ENCODE measurements around the gene CD2AP.

CD2AP gene

GRCh38 chr6:47434372-47435253 lies 43.0 kb upstream of the CD2AP start:
- DNase-seq: no peak

GRCh38 chr6:47435254-47435612 lies 42.4 kb upstream of the CD2AP start:
- Histone ChIP-seq H3K4me3 (ENCODE audit: low read length) (no peak overlapping the region), H3K9me2 (replicated peaks; ENCODE audit: insufficient read depth, low read length) (no peaks in the 10 kb centered on the region), H3K4me2 (ENCODE audit: low read depth, low read length) (no peak overlapping the region), H3K9ac (ENCODE audit: low read length) (no peak overlapping the region), H4K20me1 (ENCODE audit: insufficient read depth, low read length) (no peaks in the 10 kb centered on the region), H3F3A (ENCODE audit: insufficient read depth, low read length) (no peaks in the 10 kb centered on the region), H2AFZ (ENCODE audit: low read length) (no peak overlapping the region), H3K79me2 (ENCODE audit: low read length) (no peaks in the 10 kb centered on the region), H3K27ac (ENCODE audit: low read length) (no peak overlapping the region), H3K4me1 (ENCODE audit: low read length) (no peaks in the 10 kb centered on the region), H3K27me3 (replicated peaks; ENCODE audit: insufficient read depth, low read length) (no peaks in the 10 kb centered on the region), H3K9me3 (replicated peaks; ENCODE audit: insufficient read depth, low read length) (no peaks in the 10 kb centered on the region), H3K36me3 (replicated peaks; ENCODE audit: insufficient read depth, low read length) (no peaks in the 10 kb centered on the region)
- DNase-seq: no peak
- TF ChIP-seq CTCF (IDR thresholded peaks at IDR 0.05; ENCODE audit: low read length): no peak
- TF ChIP-seq EZH2phosphoT487 (IDR thresholded peaks at IDR 0.05; ENCODE audit: low read length): no peak
- TF ChIP-seq EZH2 (optimal IDR thresholded peaks at IDR 0.05; ENCODE audit: low read depth, low read length): no peak

More at GRCh38 chr6:47434372-47435253, 43.0 kb upstream of the CD2AP start:
- Histone ChIP-seq H3K9me3 (replicated peaks; ENCODE audit: insufficient read depth, low read length) (no peaks in the 10 kb centered on the region), H2AFZ (ENCODE audit: low read length) (no peak overlapping the region), H3K27ac (ENCODE audit: low read length) (no peak overlapping the region), H4K20me1 (ENCODE audit: insufficient read depth, low read length) (no peaks in the 10 kb centered on the region), H3K79me2 (ENCODE audit: low read length) (no peaks in the 10 kb centered on the region), H3K27me3 (replicated peaks; ENCODE audit: insufficient read depth, low read length) (no peaks in the 10 kb centered on the region), H3K4me1 (ENCODE audit: low read length) (no peaks in the 10 kb centered on the region), H3K4me2 (ENCODE audit: low read depth, low read length) (no peak overlapping the region), H3K9ac (ENCODE audit: low read length) (no peak overlapping the region), H3K9me2 (replicated peaks; ENCODE audit: insufficient read depth, low read length) (no peaks in the 10 kb centered on the region), H3K4me3 (ENCODE audit: low read length) (no peak overlapping the region), H3F3A (ENCODE audit: insufficient read depth, low read length) (no peaks in the 10 kb centered on the region), H3K36me3 (replicated peaks; ENCODE audit: insufficient read depth, low read length) (no peaks in the 10 kb centered on the region)
- TF ChIP-seq CTCF (IDR thresholded peaks at IDR 0.05; ENCODE audit: low read length) (no peak), EZH2 (optimal IDR thresholded peaks at IDR 0.05; ENCODE audit: low read depth, low read length) (no peak), EZH2phosphoT487 (IDR thresholded peaks at IDR 0.05; ENCODE audit: low read length) (no peak)

GRCh38 chr6:47437592-47437991 lies 40.0 kb upstream of the CD2AP start:
- Histone ChIP-seq H4K20me1 (ENCODE audit: insufficient read depth, low read length) (no peaks in the 10 kb centered on the region), H3K27me3 (replicated peaks; ENCODE audit: insufficient read depth, low read length) (no peaks in the 10 kb centered on the region), H3K27ac (ENCODE audit: low read length) (no peak overlapping the region), H3K9ac (ENCODE audit: low read length) (no peak overlapping the region), H3F3A (ENCODE audit: insufficient read depth, low read length) (no peaks in the 10 kb centered on the region), H3K9me2 (replicated peaks; ENCODE audit: insufficient read depth, low read length) (no peaks in the 10 kb centered on the region), H3K4me2 (ENCODE audit: low read depth, low read length) (0 out of 2 replicates have a peak overlapping the region, but pooled peaks have one; percentile 11), H3K9me3 (replicated peaks; ENCODE audit: insufficient read depth, low read length) (no peaks in the 10 kb centered on the region), H3K4me1 (ENCODE audit: low read length) (peaks cover 6% of the 10 kb centered on the region), H3K79me2 (ENCODE audit: low read length) (no peaks in the 10 kb centered on the region), H2AFZ (ENCODE audit: low read length) (no peak overlapping the region), H3K4me3 (ENCODE audit: low read length) (no peak overlapping the region), H3K36me3 (replicated peaks; ENCODE audit: insufficient read depth, low read length) (no peaks in the 10 kb centered on the region)
- no peak for DNase-seq
- no peak for TF ChIP-seq CTCF (IDR thresholded peaks at IDR 0.05; ENCODE audit: low read length)
- no peak for TF ChIP-seq EZH2phosphoT487 (IDR thresholded peaks at IDR 0.05; ENCODE audit: low read length)
- TF ChIP-seq EZH2 (optimal IDR thresholded peaks at IDR 0.05; ENCODE audit: low read depth, low read length): no peak
